NCI-H187 treated with DMSO at 0.1 percent for 48 hours (cell line): Measurements from ENCODE around the gene FCN1.
"Not testable (repeated sequence)": the region's sequence is repeated elsewhere in the genome, so short reads cannot be mapped to it uniquely, and the experiment has no call there.

ENCODE experiments used
- DNase-seq: peaks from one replicate; lab custom pipeline; 2025; lab: John Stamatoyannopoulos, UW

FCN1 gene

GRCh38 chr9:134917431-134918373 is at the start of gene FCN1:
FCN1 (minus strand) TSS chr9:134917912; CDS start chr9:134917871, 41 bp downstream.
- no peak for DNase-seq

- DNase-seq, result no peak
Measured at GRCh38 chr9:134966697-134967546, 49.2 kb upstream of the FCN1 start.

GRCh38 chr9:134966270-134966669 is 48.6 kb upstream of the FCN1 start:
- no peak for DNase-seq

- no peak for DNase-seq
Measured at GRCh38 chr9:134965851-134966250, 48.1 kb upstream of the FCN1 start.

GRCh38 chr9:134965411-134965810 is 47.7 kb upstream of the FCN1 start:
- DNase-seq, result no peak

GRCh38 chr9:134964271-134965055 is 46.8 kb upstream of the FCN1 start:
- no peak for DNase-seq

- no peak for DNase-seq
Measured at GRCh38 chr9:134963546-134963945, 45.8 kb upstream of the FCN1 start.

- no peak for DNase-seq
Measured at GRCh38 chr9:134962973-134963364, 45.3 kb upstream of the FCN1 start.

- no peak for DNase-seq
Measured at GRCh38 chr9:134962065-134962972, 44.6 kb upstream of the FCN1 start.

GRCh38 chr9:134961331-134962064 is 43.8 kb upstream of the FCN1 start:
- no peak for DNase-seq

GRCh38 chr9:134960701-134961181 is 43.0 kb upstream of the FCN1 start:
- no peak for DNase-seq

- DNase-seq, result no peak
Measured at GRCh38 chr9:134959971-134960310, 42.2 kb upstream of the FCN1 start.

- DNase-seq, result no peak
Measured at GRCh38 chr9:134959126-134959970, 41.6 kb upstream of the FCN1 start.

GRCh38 chr9:134957945-134958227 is 40.2 kb upstream of the FCN1 start:
- DNase-seq, result no peak

GRCh38 chr9:134957165-134957944 is 39.6 kb upstream of the FCN1 start:
- no peak for DNase-seq

GRCh38 chr9:134956387-134956786 is 38.7 kb upstream of the FCN1 start:
- DNase-seq, result not testable (repeated sequence)

GRCh38 chr9:134955801-134956200 is 38.1 kb upstream of the FCN1 start:
- DNase-seq, result no peak

- no peak for DNase-seq
Measured at GRCh38 chr9:134955156-134955555, 37.4 kb upstream of the FCN1 start.

GRCh38 chr9:134951994-134952393 is 34.3 kb upstream of the FCN1 start:
- no peak for DNase-seq
